Measurements from ENCODE around the gene CHD9.

CHD9 gene

GRCh38 chr16:53168744-53169143 lies 114.0 kb downstream of the CHD9 start:
- H2BK5ac ChIP-seq (ENCODE audit: low read length), result no peak overlapping the region
- no peak overlapping the region for H3K4ac ChIP-seq (ENCODE audit: low read length)

DNA sequence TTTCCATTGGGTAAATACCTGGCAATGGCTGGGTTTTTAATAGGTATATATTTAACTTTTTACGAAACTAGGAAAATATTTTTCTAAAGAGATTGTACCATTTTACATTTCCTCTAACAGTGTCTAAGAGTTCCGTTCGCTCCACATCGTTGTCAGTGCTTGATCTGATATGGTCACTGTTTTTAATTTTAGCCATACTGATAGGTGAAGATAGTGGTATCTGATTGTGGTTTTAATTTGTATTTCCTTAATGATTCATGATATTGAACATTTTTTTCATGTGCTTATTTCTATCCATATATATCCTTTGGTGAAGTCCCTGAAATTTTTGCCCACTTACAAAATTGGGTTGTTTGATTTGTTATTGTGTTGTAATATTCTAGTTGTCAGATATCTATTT lies 117.7 kb downstream of the CHD9 start:
- Histone ChIP-seq H2BK120ac (ENCODE audit: low read depth, low read length) (no peak overlapping the region), H3K9ac (ENCODE audit: low read depth, low read length, poor library complexity) (no peak overlapping the region), H2AFZ (ENCODE audit: low read length) (no peak overlapping the region), H2AK5ac (ENCODE audit: low read depth, low read length) (no peak overlapping the region), H2BK15ac (ENCODE audit: low read length) (no peak overlapping the region), H3K4me1 (ENCODE audit: control insufficient read depth in 2 of 2, insufficient read depth in 1 of 2, low read depth in 1 of 2, low read length in 2 of 2) (no peaks in the 10 kb centered on the region), H3K79me1 (ENCODE audit: low read depth, low read length) (peaks cover 2% of the 10 kb centered on the region), H2BK5ac (ENCODE audit: low read length) (no peak overlapping the region), H3K4me2 (ENCODE audit: insufficient read depth, low read length, poor library complexity, severe bottlenecking) (no peak overlapping the region), H3K4me3 (ENCODE audit: low read length in 2 of 2) (no peak overlapping the region), H4K91ac (ENCODE audit: low read depth, low read length, poor library complexity) (no peak overlapping the region), H3K27ac (replicated peaks; ENCODE audit: low read length) (no peak overlapping the region), H3K18ac (ENCODE audit: low read length) (no peak overlapping the region), H3K14ac (ENCODE audit: low read length) (no peak overlapping the region), H3K36me3 (replicated peaks in 1 of 2; ENCODE audit: control insufficient read depth in 2 of 2, insufficient read depth in 2 of 2, low read length in 2 of 2) (peaks cover 0 to 6% of the 10 kb centered on the region in 2 donors), H3K27me3 (ENCODE audit: control insufficient read depth in 3 of 3, insufficient read depth in 3 of 3, low read depth in 1 of 3, low read length in 3 of 3) (no peaks in the 10 kb centered on the region), H3K23ac (ENCODE audit: low read depth, low read length, poor library complexity) (no peak overlapping the region), H4K8ac (ENCODE audit: low read depth, low read length) (no peak overlapping the region), H3K4ac (ENCODE audit: low read length) (no peak overlapping the region), H2BK12ac (ENCODE audit: low read length) (no peak overlapping the region), H3K9me3 (replicated peaks in 1 of 2; ENCODE audit: control insufficient read depth in 2 of 2, insufficient read depth in 1 of 2, low read depth in 1 of 2, low read length in 2 of 2) (no peaks in the 10 kb centered on the region)
- WGBS, 2 donors (ENCODE audit: extremely low coverage in 2 of 2, insufficient read length in 2 of 2, insufficient replicate concordance in 1 of 2), result no CpG with 5 or more reads among the region's 4 CpGs
- DNase-seq (ENCODE audit: low spot score), result no peak

More at GRCh38 chr16:53168744-53169143, 114.0 kb downstream of the CHD9 start:
- no peak overlapping the region for H3K27ac ChIP-seq (replicated peaks; ENCODE audit: low read length)
- H3K36me3 ChIP-seq (replicated peaks in 1 of 2; ENCODE audit: control insufficient read depth in 2 of 2, insufficient read depth in 2 of 2, low read length in 2 of 2), result no peaks in the 10 kb centered on the region
- no peak overlapping the region for H4K91ac ChIP-seq (ENCODE audit: low read depth, low read length, poor library complexity)
- H3K23ac ChIP-seq (ENCODE audit: low read depth, low read length, poor library complexity), result no peak overlapping the region
- no peak overlapping the region for H2BK15ac ChIP-seq (ENCODE audit: low read length)
- H2BK120ac ChIP-seq (ENCODE audit: low read depth, low read length), result no peak overlapping the region
- no peak overlapping the region for H2BK12ac ChIP-seq (ENCODE audit: low read length)
- H2AFZ ChIP-seq (ENCODE audit: low read length), result no peak overlapping the region
- H3K27me3 ChIP-seq (ENCODE audit: control insufficient read depth in 3 of 3, insufficient read depth in 3 of 3, low read depth in 1 of 3, low read length in 3 of 3), result no peaks in the 10 kb centered on the region
- H3K9me3 ChIP-seq (replicated peaks in 1 of 2; ENCODE audit: control insufficient read depth in 2 of 2, insufficient read depth in 1 of 2, low read depth in 1 of 2, low read length in 2 of 2), result no peaks in the 10 kb centered on the region
- DNase-seq (ENCODE audit: low spot score), result no peak
- H3K9ac ChIP-seq (ENCODE audit: low read depth, low read length, poor library complexity), result no peak overlapping the region
- no peaks in the 10 kb centered on the region for H3K4me1 ChIP-seq (ENCODE audit: control insufficient read depth in 2 of 2, insufficient read depth in 1 of 2, low read depth in 1 of 2, low read length in 2 of 2)
- no peak overlapping the region for H3K18ac ChIP-seq (ENCODE audit: low read length)
- no peak overlapping the region for H4K8ac ChIP-seq (ENCODE audit: low read depth, low read length)
- H3K4me3 ChIP-seq (ENCODE audit: low read length in 2 of 2), result no peak overlapping the region
- no peak overlapping the region for H2AK5ac ChIP-seq (ENCODE audit: low read depth, low read length)
- no CpG with 5 or more reads among the region's 6 CpGs for WGBS, 2 donors (ENCODE audit: extremely low coverage in 2 of 2, insufficient read length in 2 of 2, insufficient replicate concordance in 1 of 2)
- H3K79me1 ChIP-seq (ENCODE audit: low read depth, low read length), result peaks cover 2% of the 10 kb centered on the region
- H3K4me2 ChIP-seq (ENCODE audit: insufficient read depth, low read length, poor library complexity, severe bottlenecking), result no peak overlapping the region
- H3K14ac ChIP-seq (ENCODE audit: low read length), result no peak overlapping the region

GRCh38 chr16:53175118-53175517 lies 120.3 kb downstream of the CHD9 start:
- H2BK5ac ChIP-seq (ENCODE audit: low read length), result no peak overlapping the region
- no peak overlapping the region for H3K4ac ChIP-seq (ENCODE audit: low read length)
- no peak overlapping the region for H2BK15ac ChIP-seq (ENCODE audit: low read length)
- no peak for DNase-seq (ENCODE audit: low spot score)
- H3K9ac ChIP-seq (ENCODE audit: low read depth, low read length, poor library complexity), result no peak overlapping the region
- no peak overlapping the region for H4K8ac ChIP-seq (ENCODE audit: low read depth, low read length)
- WGBS, 2 donors (ENCODE audit: extremely low coverage in 2 of 2, insufficient read length in 2 of 2, insufficient replicate concordance in 1 of 2), result no CpG with 5 or more reads among the region's 1 CpG
- peaks cover 0 to 6% of the 10 kb centered on the region in 2 donors for H3K36me3 ChIP-seq (replicated peaks in 1 of 2; ENCODE audit: control insufficient read depth in 2 of 2, insufficient read depth in 2 of 2, low read length in 2 of 2)
- H3K4me1 ChIP-seq (ENCODE audit: control insufficient read depth in 2 of 2, insufficient read depth in 1 of 2, low read depth in 1 of 2, low read length in 2 of 2), result no peaks in the 10 kb centered on the region
- H3K4me3 ChIP-seq (ENCODE audit: low read length in 2 of 2), result no peak overlapping the region
- no peak overlapping the region for H3K18ac ChIP-seq (ENCODE audit: low read length)
- no peak overlapping the region for H3K27ac ChIP-seq (replicated peaks; ENCODE audit: low read length)
- no peak overlapping the region for H2AK5ac ChIP-seq (ENCODE audit: low read depth, low read length)
- H3K9me3 ChIP-seq (replicated peaks in 1 of 2; ENCODE audit: control insufficient read depth in 2 of 2, insufficient read depth in 1 of 2, low read depth in 1 of 2, low read length in 2 of 2), result no peaks in the 10 kb centered on the region
- no peak overlapping the region for H2BK12ac ChIP-seq (ENCODE audit: low read length)
- no peak overlapping the region for H2BK120ac ChIP-seq (ENCODE audit: low read depth, low read length)
- H2AFZ ChIP-seq (ENCODE audit: low read length), result no peak overlapping the region
- H3K14ac ChIP-seq (ENCODE audit: low read length), result no peak overlapping the region
- no peak overlapping the region for H3K4me2 ChIP-seq (ENCODE audit: insufficient read depth, low read length, poor library complexity, severe bottlenecking)
- H3K23ac ChIP-seq (ENCODE audit: low read depth, low read length, poor library complexity), result no peak overlapping the region
- peaks cover 2% of the 10 kb centered on the region for H3K79me1 ChIP-seq (ENCODE audit: low read depth, low read length)
- H3K27me3 ChIP-seq (ENCODE audit: control insufficient read depth in 3 of 3, insufficient read depth in 3 of 3, low read depth in 1 of 3, low read length in 3 of 3), result no peaks in the 10 kb centered on the region
- H4K91ac ChIP-seq (ENCODE audit: low read depth, low read length, poor library complexity), result no peak overlapping the region

DNA sequence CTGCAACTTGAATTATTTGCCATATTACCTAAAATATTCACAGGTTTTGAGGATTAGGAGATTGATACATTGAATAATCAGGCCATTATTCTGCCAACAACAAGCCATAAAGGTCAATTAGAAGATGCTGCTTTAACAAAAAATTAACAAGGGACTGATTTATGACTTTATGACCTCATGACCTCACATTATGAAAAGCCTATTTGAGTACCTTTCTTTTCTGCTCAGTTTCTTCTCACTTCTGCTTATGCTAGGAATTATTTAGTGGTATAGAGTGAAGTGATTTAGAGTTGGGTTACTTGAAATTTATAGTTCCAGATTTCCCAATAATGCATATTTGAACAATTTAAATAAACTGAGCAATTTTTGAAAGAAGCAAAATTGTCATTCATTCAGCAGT lies 121.6 kb downstream of the CHD9 start:
- peaks cover 0 to 6% of the 10 kb centered on the region in 2 donors for H3K36me3 ChIP-seq (replicated peaks in 1 of 2; ENCODE audit: control insufficient read depth in 2 of 2, insufficient read depth in 2 of 2, low read length in 2 of 2)

More for the DNA sequence above, 121.6 kb downstream of the CHD9 start:
- no peaks in the 10 kb centered on the region for H3K9me3 ChIP-seq (replicated peaks in 1 of 2; ENCODE audit: control insufficient read depth in 2 of 2, insufficient read depth in 1 of 2, low read depth in 1 of 2, low read length in 2 of 2)
- no peak overlapping the region for H3K14ac ChIP-seq (ENCODE audit: low read length)
- H2BK5ac ChIP-seq (ENCODE audit: low read length), result no peak overlapping the region
- no peak overlapping the region for H3K4me2 ChIP-seq (ENCODE audit: insufficient read depth, low read length, poor library complexity, severe bottlenecking)
- no peak overlapping the region for H3K23ac ChIP-seq (ENCODE audit: low read depth, low read length, poor library complexity)
- no peak overlapping the region for H4K91ac ChIP-seq (ENCODE audit: low read depth, low read length, poor library complexity)
- H3K9ac ChIP-seq (ENCODE audit: low read depth, low read length, poor library complexity), result no peak overlapping the region
- no peak overlapping the region for H4K8ac ChIP-seq (ENCODE audit: low read depth, low read length)
- no peaks in the 10 kb centered on the region for H3K79me1 ChIP-seq (ENCODE audit: low read depth, low read length)
- H2BK120ac ChIP-seq (ENCODE audit: low read depth, low read length), result no peak overlapping the region
- DNase-seq (ENCODE audit: low spot score), result no peak
- no peaks in the 10 kb centered on the region for H3K4me1 ChIP-seq (ENCODE audit: control insufficient read depth in 2 of 2, insufficient read depth in 1 of 2, low read depth in 1 of 2, low read length in 2 of 2)
- H2BK15ac ChIP-seq (ENCODE audit: low read length), result no peak overlapping the region
- no peak overlapping the region for H2AK5ac ChIP-seq (ENCODE audit: low read depth, low read length)
- no peak overlapping the region for H3K4me3 ChIP-seq (ENCODE audit: low read length in 2 of 2)
- no peak overlapping the region for H2AFZ ChIP-seq (ENCODE audit: low read length)
- H3K27ac ChIP-seq (replicated peaks; ENCODE audit: low read length), result no peak overlapping the region
- H3K27me3 ChIP-seq (ENCODE audit: control insufficient read depth in 3 of 3, insufficient read depth in 3 of 3, low read depth in 1 of 3, low read length in 3 of 3), result no peaks in the 10 kb centered on the region
- no peak overlapping the region for H3K18ac ChIP-seq (ENCODE audit: low read length)
- H3K4ac ChIP-seq (ENCODE audit: low read length), result no peak overlapping the region
- H2BK12ac ChIP-seq (ENCODE audit: low read length), result no peak overlapping the region

Data from neuronal stem cell (in vitro differentiated cells).